Stomach (tissue), 4 donors: ENCODE data around the gene CABLES1.
"Not testable (repeated sequence)": the region's sequence is repeated elsewhere in the genome, so short reads cannot be mapped to it uniquely, and the experiment has no call there.

Experiments used
- POLR2AphosphoS5 ChIP-seq, 3 donors: sonication (generic); formaldehyde crosslinking; IDR thresholded peaks; one replicate each; pipeline ENCODE4 v1.6.1; 2016; ENCODE audit warnings: antibody characterized with exemption in 3 of 3
- TF ChIP-seq, protein P1 (sequence below), 7 experiments: fragments of 450-650 bp in 4 of 7; fragments of 200-600 bp in 3 of 7; sonication (generic) in 3 of 7; IDR thresholded peaks; one replicate each; pipeline ENCODE4 v1.5.1; 2016 to 2019; ENCODE audit warnings: antibody characterized with exemption in 7 of 7, control low read depth in 2 of 7, mild to moderate bottlenecking in 1 of 7

DNA sequence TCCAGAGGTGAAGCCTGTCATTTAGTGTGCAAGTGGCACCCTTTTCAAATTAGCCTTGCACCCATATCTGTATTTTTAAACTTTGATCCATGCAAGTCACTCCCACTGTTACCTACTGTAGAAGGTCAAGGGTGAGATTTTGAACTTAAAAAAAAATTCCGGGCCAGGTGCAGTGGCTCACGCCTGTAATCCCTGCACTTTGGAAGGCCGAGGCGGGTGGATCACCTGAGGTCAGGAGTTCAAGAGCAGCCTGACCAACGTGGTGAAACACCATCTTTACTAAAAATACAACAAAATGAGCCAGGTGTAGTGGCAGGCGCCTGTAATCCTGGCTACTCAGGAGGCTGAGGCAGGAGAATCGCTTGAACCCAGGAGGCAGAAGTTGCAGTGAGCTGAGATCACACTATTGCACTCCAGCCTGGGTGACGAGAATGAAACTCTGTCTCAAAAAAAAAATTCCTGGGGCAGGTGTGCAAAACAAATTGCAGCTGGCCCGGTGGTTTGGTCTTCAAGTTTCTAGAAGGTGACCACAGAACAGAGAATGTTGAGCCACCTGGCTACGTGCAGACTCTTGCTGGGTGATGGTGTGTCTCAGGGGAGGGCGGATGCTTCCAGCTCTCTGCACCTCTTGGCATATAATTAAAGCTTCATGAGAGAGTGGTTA, 106.7 kb downstream of the CABLES1 start:
- TF ChIP-seq POLR2AphosphoS5 (IDR thresholded peaks at IDR 0.05), result not testable (repeated sequence)
- TF ChIP-seq, protein P1, sequence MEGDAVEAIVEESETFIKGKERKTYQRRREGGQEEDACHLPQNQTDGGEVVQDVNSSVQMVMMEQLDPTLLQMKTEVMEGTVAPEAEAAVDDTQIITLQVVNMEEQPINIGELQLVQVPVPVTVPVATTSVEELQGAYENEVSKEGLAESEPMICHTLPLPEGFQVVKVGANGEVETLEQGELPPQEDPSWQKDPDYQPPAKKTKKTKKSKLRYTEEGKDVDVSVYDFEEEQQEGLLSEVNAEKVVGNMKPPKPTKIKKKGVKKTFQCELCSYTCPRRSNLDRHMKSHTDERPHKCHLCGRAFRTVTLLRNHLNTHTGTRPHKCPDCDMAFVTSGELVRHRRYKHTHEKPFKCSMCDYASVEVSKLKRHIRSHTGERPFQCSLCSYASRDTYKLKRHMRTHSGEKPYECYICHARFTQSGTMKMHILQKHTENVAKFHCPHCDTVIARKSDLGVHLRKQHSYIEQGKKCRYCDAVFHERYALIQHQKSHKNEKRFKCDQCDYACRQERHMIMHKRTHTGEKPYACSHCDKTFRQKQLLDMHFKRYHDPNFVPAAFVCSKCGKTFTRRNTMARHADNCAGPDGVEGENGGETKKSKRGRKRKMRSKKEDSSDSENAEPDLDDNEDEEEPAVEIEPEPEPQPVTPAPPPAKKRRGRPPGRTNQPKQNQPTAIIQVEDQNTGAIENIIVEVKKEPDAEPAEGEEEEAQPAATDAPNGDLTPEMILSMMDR (IDR thresholded peaks at IDR 0.05), result not testable (repeated sequence)
